Measurements from ENCODE around the gene MAP3K12.

DNA sequence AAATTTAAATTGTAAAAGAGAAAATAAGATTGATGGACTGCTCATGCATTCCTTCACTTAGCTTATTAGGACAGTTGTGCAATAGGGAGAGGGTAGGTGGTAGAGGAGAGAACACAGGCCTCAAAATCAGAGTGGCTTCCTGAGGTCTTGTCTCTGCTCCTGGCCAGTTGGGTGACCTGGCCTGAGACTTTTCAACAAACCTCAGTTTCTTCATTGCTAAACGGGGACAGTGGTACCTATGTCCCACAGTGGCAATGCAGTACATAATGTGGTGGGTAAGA, 2.6 kb downstream of the MAP3K12 start:
- no peak for TF ChIP-seq ZNF274 (IDR thresholded peaks at IDR 0.05; ENCODE audit: low read depth, low read length)
- TF ChIP-seq SUZ12 (IDR thresholded peaks at IDR 0.05; ENCODE audit: extremely low read depth, insufficient read depth, insufficient read length) = no peak
